ENCODE measurements around the gene COL19A1. TPM values are rescaled to one million over a fixed set of nuclear protein-coding genes. Genes with fewer than 3 reads are reported as not detected.

COL19A1 gene
- total RNA-seq, 1 experiment from 2014 or later = not detected

DNA sequence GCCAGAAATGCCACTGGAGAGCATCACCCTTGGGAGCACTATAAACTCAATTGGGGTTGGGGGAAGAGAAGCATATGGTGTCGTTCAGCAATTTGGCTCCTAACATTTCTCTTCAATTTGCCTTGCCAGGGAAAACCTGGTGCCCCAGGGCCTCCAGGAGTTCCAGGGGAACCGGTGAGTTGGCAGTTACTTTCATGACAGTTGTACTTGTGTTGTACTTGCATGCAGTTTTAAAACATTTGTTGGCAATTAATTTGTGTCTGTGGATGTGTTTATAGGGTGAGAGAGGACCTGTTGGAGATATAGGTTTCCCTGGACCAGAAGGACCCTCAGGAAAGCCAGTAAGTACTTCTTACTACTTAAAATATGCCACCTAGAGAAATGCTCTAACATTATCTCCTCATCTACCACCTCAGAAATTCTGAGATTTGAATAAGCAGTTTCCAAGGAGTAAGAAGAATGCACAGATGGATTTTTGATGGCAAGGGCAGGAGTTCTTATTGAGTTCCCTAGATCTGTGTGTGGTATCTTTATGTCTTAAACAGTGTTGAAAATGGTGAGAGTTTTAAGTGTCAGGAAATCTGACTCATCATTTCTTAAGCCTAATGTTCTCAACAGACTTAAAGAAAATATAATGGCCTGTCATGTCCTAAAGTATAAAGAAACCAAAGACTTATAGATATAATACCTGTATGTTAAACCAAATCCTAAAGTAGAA lies 314.0 kb downstream of the COL19A1 start:
- Histone ChIP-seq H3K27me3 (ENCODE audit: control insufficient read depth, insufficient read depth, low read length) (no peaks in the 10 kb centered on the region), H3K4me1 (ENCODE audit: control insufficient read depth, insufficient read depth, low read length) (no peaks in the 10 kb centered on the region), H3K4me3 (ENCODE audit: low read depth in 2 of 2, low read length in 2 of 2) (no peak overlapping the region), H3K27ac (ENCODE audit: low read length) (no peak overlapping the region), H3K9me3 (ENCODE audit: control insufficient read depth, insufficient read depth, low read depth, low read length) (no peaks in the 10 kb centered on the region), H3K36me3 (ENCODE audit: control insufficient read depth, insufficient read depth, low read length) (no peaks in the 10 kb centered on the region)
- in situ Hi-C loops (cut with HindIII; ENCODE audit: low pct_unique_long_range_greater_than_20kb, low sequenced_read_pairs) = no loop called here
- DNase-seq (ENCODE audit: low read depth, low spot score) (no peak), ATAC-seq (no peak)
- ChIA-PET CTCF (no interaction called here), POLR2A (no interaction called here)
- TF ChIP-seq TCF7L2 (IDR thresholded peaks at IDR 0.05; ENCODE audit: low read depth, low read length) (no peak), POLR2AphosphoS5 (IDR thresholded peaks at IDR 0.05; ENCODE audit: low read depth, low read length) (no peak), SIN3A (IDR thresholded peaks at IDR 0.05; ENCODE audit: borderline replicate concordance, insufficient read depth, low read depth, low read length) (no peak)
- TF ChIP-seq, protein P1, sequence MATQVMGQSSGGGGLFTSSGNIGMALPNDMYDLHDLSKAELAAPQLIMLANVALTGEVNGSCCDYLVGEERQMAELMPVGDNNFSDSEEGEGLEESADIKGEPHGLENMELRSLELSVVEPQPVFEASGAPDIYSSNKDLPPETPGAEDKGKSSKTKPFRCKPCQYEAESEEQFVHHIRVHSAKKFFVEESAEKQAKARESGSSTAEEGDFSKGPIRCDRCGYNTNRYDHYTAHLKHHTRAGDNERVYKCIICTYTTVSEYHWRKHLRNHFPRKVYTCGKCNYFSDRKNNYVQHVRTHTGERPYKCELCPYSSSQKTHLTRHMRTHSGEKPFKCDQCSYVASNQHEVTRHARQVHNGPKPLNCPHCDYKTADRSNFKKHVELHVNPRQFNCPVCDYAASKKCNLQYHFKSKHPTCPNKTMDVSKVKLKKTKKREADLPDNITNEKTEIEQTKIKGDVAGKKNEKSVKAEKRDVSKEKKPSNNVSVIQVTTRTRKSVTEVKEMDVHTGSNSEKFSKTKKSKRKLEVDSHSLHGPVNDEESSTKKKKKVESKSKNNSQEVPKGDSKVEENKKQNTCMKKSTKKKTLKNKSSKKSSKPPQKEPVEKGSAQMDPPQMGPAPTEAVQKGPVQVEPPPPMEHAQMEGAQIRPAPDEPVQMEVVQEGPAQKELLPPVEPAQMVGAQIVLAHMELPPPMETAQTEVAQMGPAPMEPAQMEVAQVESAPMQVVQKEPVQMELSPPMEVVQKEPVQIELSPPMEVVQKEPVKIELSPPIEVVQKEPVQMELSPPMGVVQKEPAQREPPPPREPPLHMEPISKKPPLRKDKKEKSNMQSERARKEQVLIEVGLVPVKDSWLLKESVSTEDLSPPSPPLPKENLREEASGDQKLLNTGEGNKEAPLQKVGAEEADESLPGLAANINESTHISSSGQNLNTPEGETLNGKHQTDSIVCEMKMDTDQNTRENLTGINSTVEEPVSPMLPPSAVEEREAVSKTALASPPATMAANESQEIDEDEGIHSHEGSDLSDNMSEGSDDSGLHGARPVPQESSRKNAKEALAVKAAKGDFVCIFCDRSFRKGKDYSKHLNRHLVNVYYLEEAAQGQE (IDR thresholded peaks at IDR 0.05; ENCODE audit: insufficient read depth in 1 of 2, low read depth in 2 of 2, low read length in 1 of 2) = no peak
- TF ChIP-seq, protein P2, sequence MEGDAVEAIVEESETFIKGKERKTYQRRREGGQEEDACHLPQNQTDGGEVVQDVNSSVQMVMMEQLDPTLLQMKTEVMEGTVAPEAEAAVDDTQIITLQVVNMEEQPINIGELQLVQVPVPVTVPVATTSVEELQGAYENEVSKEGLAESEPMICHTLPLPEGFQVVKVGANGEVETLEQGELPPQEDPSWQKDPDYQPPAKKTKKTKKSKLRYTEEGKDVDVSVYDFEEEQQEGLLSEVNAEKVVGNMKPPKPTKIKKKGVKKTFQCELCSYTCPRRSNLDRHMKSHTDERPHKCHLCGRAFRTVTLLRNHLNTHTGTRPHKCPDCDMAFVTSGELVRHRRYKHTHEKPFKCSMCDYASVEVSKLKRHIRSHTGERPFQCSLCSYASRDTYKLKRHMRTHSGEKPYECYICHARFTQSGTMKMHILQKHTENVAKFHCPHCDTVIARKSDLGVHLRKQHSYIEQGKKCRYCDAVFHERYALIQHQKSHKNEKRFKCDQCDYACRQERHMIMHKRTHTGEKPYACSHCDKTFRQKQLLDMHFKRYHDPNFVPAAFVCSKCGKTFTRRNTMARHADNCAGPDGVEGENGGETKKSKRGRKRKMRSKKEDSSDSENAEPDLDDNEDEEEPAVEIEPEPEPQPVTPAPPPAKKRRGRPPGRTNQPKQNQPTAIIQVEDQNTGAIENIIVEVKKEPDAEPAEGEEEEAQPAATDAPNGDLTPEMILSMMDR (IDR thresholded peaks at IDR 0.05) = no peak
- intact Hi-C loops (cut with micrococcal nuclease; ENCODE audit: unreplicated experiment) = no loop called here
- BruUV-seq (replicated peaks) = no TSS peak

DNA sequence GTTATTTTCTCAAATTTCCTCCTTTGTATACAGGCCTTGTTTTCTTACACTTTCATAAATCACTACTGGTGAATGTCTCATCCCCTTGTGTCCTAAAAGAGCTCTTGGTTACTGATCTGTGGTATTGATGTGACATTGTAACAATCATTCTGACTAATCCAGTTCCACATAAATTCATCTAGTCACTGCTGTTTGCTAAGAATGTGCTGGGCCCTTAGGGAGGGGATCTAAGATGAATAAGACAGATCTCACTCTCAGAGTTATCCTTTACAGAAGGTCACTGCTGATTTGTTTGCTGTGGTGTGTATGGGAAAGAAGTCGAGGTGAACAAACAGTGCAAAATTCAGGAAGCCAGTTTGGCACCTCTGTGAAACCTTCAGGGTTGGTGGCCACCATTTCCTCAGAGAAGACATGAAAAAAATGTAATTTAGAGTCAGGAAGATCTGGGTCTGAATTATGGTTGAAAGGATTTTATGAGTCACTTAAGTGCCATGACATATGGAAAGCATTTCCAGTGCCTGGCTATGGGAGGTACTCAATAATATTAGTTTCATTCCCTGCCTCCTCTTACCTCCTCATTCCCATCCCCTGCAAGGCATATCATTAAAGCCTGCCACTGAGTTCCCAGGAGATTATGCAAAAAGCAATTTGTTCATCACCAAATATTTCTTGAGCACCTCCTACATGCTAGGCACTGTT lies 314.7 kb downstream of the COL19A1 start:
- intact Hi-C loops (cut with micrococcal nuclease; ENCODE audit: unreplicated experiment) (no loop called here), in situ Hi-C loops (cut with HindIII; ENCODE audit: low pct_unique_long_range_greater_than_20kb, low sequenced_read_pairs) (no loop called here)
- Histone ChIP-seq H3K4me1 (ENCODE audit: control insufficient read depth, insufficient read depth, low read length) (no peaks in the 10 kb centered on the region), H3K27ac (ENCODE audit: low read length) (no peak overlapping the region), H3K4me3 (ENCODE audit: low read depth in 2 of 2, low read length in 2 of 2) (no peak overlapping the region), H3K36me3 (ENCODE audit: control insufficient read depth, insufficient read depth, low read length) (no peaks in the 10 kb centered on the region), H3K9me3 (ENCODE audit: control insufficient read depth, insufficient read depth, low read depth, low read length) (no peaks in the 10 kb centered on the region), H3K27me3 (ENCODE audit: control insufficient read depth, insufficient read depth, low read length) (no peaks in the 10 kb centered on the region)
- BruUV-seq (replicated peaks) = no TSS peak
- ChIA-PET POLR2A (no interaction called here), CTCF (no interaction called here)
- ATAC-seq (no peak), DNase-seq (ENCODE audit: low read depth, low spot score) (no peak)
- TF ChIP-seq TCF7L2 (IDR thresholded peaks at IDR 0.05; ENCODE audit: low read depth, low read length) (no peak), POLR2AphosphoS5 (IDR thresholded peaks at IDR 0.05; ENCODE audit: low read depth, low read length) (no peak), SIN3A (IDR thresholded peaks at IDR 0.05; ENCODE audit: borderline replicate concordance, insufficient read depth, low read depth, low read length) (no peak)
- TF ChIP-seq, protein P1 (IDR thresholded peaks at IDR 0.05; ENCODE audit: insufficient read depth in 1 of 2, low read depth in 2 of 2, low read length in 1 of 2) = no peak
- TF ChIP-seq, protein P2 (IDR thresholded peaks at IDR 0.05) = no peak
